H1 (cell line): ENCODE data around the gene BABAM1. TPM values are rescaled to one million over a fixed set of nuclear protein-coding genes. Genes with fewer than 3 reads are reported as not detected.

ENCODE experiments used
- CTCF ChIA-PET: fragments of 300-600 bp; sonication (Branson Sonifier 250); formaldehyde crosslinking; loops from one replicate; lab custom pipeline; 2021; ENCODE audit not compliant: partially characterized antibody; lab: Charles Lee
- POLR2A ChIA-PET: fragments of 300-600 bp; sonication (Branson Sonifier 250); formaldehyde crosslinking; loops from one replicate; lab custom pipeline; 2021; ENCODE audit warnings: inconsistent platforms; ENCODE audit not compliant: partially characterized antibody; lab: Charles Lee
- DNase-seq, 2 experiments: peaks; one replicate each; pipeline versions ENCODE4 v3.0.0 to v3.0.0-alpha.2; 2010 to 2022; ENCODE audit warnings: low spot score in 2 of 2, low read depth in 1 of 2, mixed read lengths in 1 of 2
- FAIRE-seq: peaks from 2 replicates; lab custom pipeline; 2011; peaks lifted over from hg19 to GRCh38; lab: Jason Lieb, UNC
- H2AFZ ChIP-seq: 2 replicates; pipeline ENCODE4 v1.8.1; 2012; ENCODE audit warnings: low read length, inconsistent platforms
- H2AK5ac ChIP-seq: 2 replicates; pipeline ENCODE4 v1.6.1; 2013; ENCODE audit warnings: low read depth, low read length
- H2BK120ac ChIP-seq: replicated peaks from 2 replicates; pipeline ENCODE3; 2013; ENCODE audit warnings: low read depth, low read length, inconsistent platforms
- H2BK12ac ChIP-seq: 2 replicates; pipeline ENCODE4 v1.6.1; 2013; ENCODE audit warnings: low read depth, low read length
- H2BK15ac ChIP-seq: 2 replicates; pipeline ENCODE4 v1.6.1; 2013; ENCODE audit warnings: low read length
- H2BK20ac ChIP-seq: 2 replicates; pipeline ENCODE4 v1.6.1; 2013; ENCODE audit warnings: low read length
- H2BK5ac ChIP-seq: 2 replicates; pipeline ENCODE4 v1.6.1; 2013; ENCODE audit warnings: low read depth, low read length
- H3K14ac ChIP-seq: 2 replicates; pipeline ENCODE4 v1.6.1; 2013; ENCODE audit warnings: inconsistent platforms; ENCODE audit not compliant: insufficient read length
- H3K18ac ChIP-seq: 2 replicates; pipeline ENCODE4 v1.6.1; 2013; ENCODE audit warnings: low read length; ENCODE audit errors: extremely low read depth
- H3K23ac ChIP-seq: 2 replicates; pipeline ENCODE4 v1.6.1; 2013; ENCODE audit warnings: inconsistent platforms; ENCODE audit not compliant: insufficient read length
- H3K23me2 ChIP-seq: 2 replicates; pipeline ENCODE4 v1.6.1; 2013; ENCODE audit warnings: low read depth, low read length
- H3K27ac ChIP-seq: 2 replicates; pipeline ENCODE4 v1.6.1; 2011; ENCODE audit warnings: low read depth, low read length, inconsistent platforms
- H3K27me3 ChIP-seq, 4 experiments: replicated peaks in 1 of 4; 1 replicate in 1 of 4; 2 replicates in 3 of 4; pipeline versions ENCODE4 v1.6.1 to v1.8.1; 2011 to 2013; ENCODE audit warnings: low read length in 3 of 4, mild to moderate bottlenecking in 3 of 4, inconsistent platforms in 2 of 4, mixed read lengths in 2 of 4, moderate library complexity in 1 of 4; ENCODE audit not compliant: control insufficient read depth in 3 of 4, insufficient read depth in 3 of 4; ENCODE audit errors: extremely low read depth in 1 of 4
- H3K36me3 ChIP-seq, 4 experiments: 2 replicates each; pipeline versions ENCODE4 v1.6.1 to v1.8.1; 2011 to 2013; ENCODE audit warnings: mild to moderate bottlenecking in 4 of 4, low read length in 3 of 4, moderate library complexity in 2 of 4, control low read depth in 1 of 4, inconsistent platforms in 1 of 4; ENCODE audit not compliant: insufficient read depth in 4 of 4, control insufficient read depth in 2 of 4
- H3K4ac ChIP-seq: replicated peaks from 2 replicates; pipeline ENCODE3; 2013; ENCODE audit warnings: low read length, low read depth, mixed read lengths, inconsistent platforms; ENCODE audit not compliant: insufficient read length
- H3K4me1 ChIP-seq, 4 experiments: replicated peaks in 1 of 4; 1 replicate in 1 of 4; 2 replicates in 3 of 4; pipeline versions ENCODE4 v1.6.1 to v1.8.1; 2011 to 2013; ENCODE audit warnings: low read length in 3 of 4, inconsistent platforms in 2 of 4, mixed read lengths in 1 of 4; ENCODE audit not compliant: insufficient read depth in 4 of 4, control insufficient read depth in 3 of 4
- H3K4me2 ChIP-seq, 2 experiments: 2 replicates each; pipeline versions ENCODE4 v1.6.1 to v1.8.1; 2011 to 2013; ENCODE audit warnings: low read depth in 2 of 2, low read length in 2 of 2, control low read depth in 1 of 2, inconsistent platforms in 1 of 2, mild to moderate bottlenecking in 1 of 2; ENCODE audit not compliant: insufficient read depth in 1 of 2
- H3K4me3 ChIP-seq, 4 experiments: fragments of 200-600, 300-600 bp in 1 of 4; sonication (generic), shearing (Covaris generic), sonication (Bioruptor Twin) in 1 of 4; 2 replicates each; pipeline versions ENCODE4 v1.5.1 to v1.8.1; 2011 to 2016; ENCODE audit warnings: low read length in 4 of 4, low read depth in 3 of 4, control low read depth in 2 of 4, inconsistent platforms in 2 of 4, mild to moderate bottlenecking in 2 of 4, mixed read lengths in 1 of 4, moderate library complexity in 1 of 4; ENCODE audit not compliant: insufficient read depth in 2 of 4; ENCODE audit errors: extremely low read depth in 1 of 4
- H3K56ac ChIP-seq: replicated peaks from 2 replicates; pipeline ENCODE3; 2013; ENCODE audit warnings: low read depth, mild to moderate bottlenecking, mixed read lengths, low read length, inconsistent platforms; ENCODE audit not compliant: insufficient read length
- H3K79me1 ChIP-seq: 2 replicates; pipeline ENCODE4 v1.6.1; 2013; ENCODE audit warnings: low read depth, low read length, control low read depth
- H3K79me2 ChIP-seq, 2 experiments: 2 replicates each; pipeline versions ENCODE4 v1.6.1 to v1.8.1; 2012 to 2013; ENCODE audit warnings: low read length in 2 of 2, mild to moderate bottlenecking in 2 of 2, inconsistent platforms in 1 of 2; ENCODE audit not compliant: insufficient read depth in 2 of 2, control insufficient read depth in 1 of 2
- H3K9ac ChIP-seq, 4 experiments: replicated peaks in 1 of 4; 1 replicate in 1 of 4; 2 replicates in 3 of 4; pipeline versions ENCODE4 v1.6.1 to v1.8.1; 2011 to 2013; ENCODE audit warnings: low read depth in 3 of 4, low read length in 3 of 4, control low read depth in 2 of 4, mild to moderate bottlenecking in 2 of 4, moderate library complexity in 2 of 4, inconsistent platforms in 1 of 4; ENCODE audit errors: extremely low read depth in 1 of 4
- H3K9me3 ChIP-seq, 2 experiments: 2 replicates each; pipeline versions ENCODE4 v1.6.1 to v1.8.1; 2012 to 2013; ENCODE audit warnings: mild to moderate bottlenecking in 2 of 2, moderate library complexity in 2 of 2, control low read depth in 1 of 2, inconsistent platforms in 1 of 2, low read depth in 1 of 2, low read length in 1 of 2, mixed read lengths in 1 of 2; ENCODE audit not compliant: insufficient read depth in 2 of 2
- H4K20me1 ChIP-seq, 2 experiments: replicated peaks in 1 of 2; 2 replicates each; pipeline versions ENCODE3 to v1.8.1; 2011 to 2013; ENCODE audit warnings: inconsistent platforms in 2 of 2, low read length in 2 of 2, mild to moderate bottlenecking in 1 of 2; ENCODE audit not compliant: insufficient read depth in 2 of 2, control insufficient read depth in 1 of 2
- H4K5ac ChIP-seq: 2 replicates; pipeline ENCODE4 v1.6.1; 2013; ENCODE audit warnings: low read length, low read depth, mixed read lengths, inconsistent platforms; ENCODE audit not compliant: insufficient read length
- H4K8ac ChIP-seq: 2 replicates; pipeline ENCODE4 v1.8.0; 2013; ENCODE audit warnings: mild to moderate bottlenecking, moderate library complexity, low read length, inconsistent platforms; ENCODE audit not compliant: insufficient read depth; ENCODE audit errors: extremely low read depth
- H4K91ac ChIP-seq: replicated peaks from 2 replicates; pipeline ENCODE3; 2013; ENCODE audit warnings: low read length, mixed read lengths, inconsistent platforms; ENCODE audit not compliant: insufficient read length
- SIRT6 ChIP-seq: IDR thresholded peaks from one replicate; pipeline ENCODE4 v1.7.1; 2012; ENCODE audit warnings: low read length, inconsistent platforms
- SIX5 ChIP-seq: IDR thresholded peaks from 2 replicates; pipeline ENCODE4 v1.6.1; 2011; ENCODE audit warnings: mild to moderate bottlenecking, low read depth, low read length
- SRF ChIP-seq: IDR thresholded peaks from 2 replicates; pipeline ENCODE4 v1.6.1; 2011; ENCODE audit warnings: mild to moderate bottlenecking, low read depth, low read length, moderate library complexity
- TAF7 ChIP-seq: optimal IDR thresholded peaks from 2 replicates; pipeline ENCODE3; 2011; ENCODE audit warnings: low read depth, mild to moderate bottlenecking, inconsistent platforms, low read length, moderate library complexity, borderline replicate concordance
- TBP ChIP-seq: IDR thresholded peaks from 2 replicates; pipeline ENCODE4 v1.6.1; 2011; ENCODE audit warnings: low read depth, low read length, improper control_type of control experiment
- YY1 ChIP-seq: IDR thresholded peaks from 2 replicates; pipeline ENCODE4 v1.6.1; 2011; ENCODE audit warnings: low read depth, mild to moderate bottlenecking, low read length
- WGBS, 2 experiments: shearing (Covaris generic) in 1 of 2; methylation state at CpG; one replicate each; pipeline versions ENCODE4 v1.1.6 to v1.1.7; 2013 to 2015; ENCODE audit warnings: low lambda C conversion rate in 2 of 2, mixed read lengths in 2 of 2, inconsistent platforms in 1 of 2, low coverage in 1 of 2, missing lambda C conversion rate in 1 of 2; ENCODE audit not compliant: insufficient replicate concordance in 2 of 2, insufficient coverage in 1 of 2, insufficient read length in 1 of 2; ENCODE audit errors: extremely low coverage in 1 of 2, missing lambda C conversion rate in 1 of 2; 5-methylcytosine and 5-hydroxymethylcytosine counted together
- polyA plus RNA-seq, 7 experiments: library from polyadenylated mRNA; depleted of rRNA in 3 of 7; stranded (reverse) in 5 of 7; unstranded in 2 of 7; fragments of >200 nt in 5 of 7; fragments of 200-250 nt in 2 of 7; gene quantifications; 1 replicate in 5 of 7; 2 replicates in 1 of 7; 4 replicates in 1 of 7; pipeline versions ENCODE4 v1.2.1 to v1.2.3, GENCODE V29; 2011 to 2013; ENCODE audit warnings: missing spikeins in 2 of 7, mixed read lengths in 2 of 7
- total RNA-seq: library from RNA; stranded (reverse); fragmentation: NEBNext Ultra II Directional; extraction: Animal tissue kit (Norgen Biotek cat#: 25700); gene quantifications from 2 replicates; pipeline ENCODE4 v1.2.1, GENCODE V29; 2021
- TF ChIP-seq, protein P1 (sequence below): IDR thresholded peaks from 2 replicates; pipeline ENCODE4 v1.6.1; 2012; ENCODE audit warnings: inconsistent platforms
- TF ChIP-seq, protein P2 (sequence below): IDR thresholded peaks from 2 replicates; pipeline ENCODE4 v1.6.1; 2012; ENCODE audit warnings: inconsistent platforms

BABAM1 gene
- total and polyA plus RNA-seq, 2 of the 8 experiments (the other 6 are each of a cell fraction or from before 2014, with no cell fraction given), result 127 to 133 TPM

DNA sequence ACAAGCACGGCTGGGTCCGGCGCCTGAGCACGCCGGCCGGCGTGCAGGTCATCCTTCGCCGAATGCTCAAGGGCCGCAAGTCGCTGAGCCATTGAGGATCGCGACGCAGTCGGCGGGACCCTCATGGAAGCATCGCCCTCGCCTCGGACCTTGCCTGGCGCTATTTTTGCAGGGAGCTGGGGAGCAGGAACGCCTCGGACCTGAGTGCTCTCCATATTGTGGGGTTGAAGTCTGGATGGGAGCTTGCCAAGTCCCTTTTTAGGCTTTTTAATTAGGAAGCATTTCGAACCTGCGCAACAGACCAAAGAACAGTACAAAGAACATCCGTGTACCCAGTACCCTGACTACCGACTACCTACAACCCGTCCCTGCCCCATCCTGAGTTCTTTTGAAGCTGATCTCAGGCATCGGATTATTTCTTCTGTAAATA lies 39.1 kb downstream of the BABAM1 start:
- Histone ChIP-seq H3K9me3 (no peaks in the 10 kb centered on the region), H3K4me2 (peak overlapping the region; percentile 82 to 90), H2BK15ac (no peak overlapping the region), H3K4ac (peak overlapping the region; percentile 75), H3K56ac (peak overlapping the region; percentile 88), H3K23me2 (peaks cover 12% of the 10 kb centered on the region), H3K79me2 (peaks cover 8 to 19% of the 10 kb centered on the region in 2 experiments; a peak in 3 of 4 replicates), H3K18ac (peak overlapping the region; percentile 95), H4K91ac (peak overlapping the region; percentile 97), H3K4me3 (peak overlapping the region; percentile 75 to 95 (median 80)), H2AFZ (0 out of 2 replicates have a peak overlapping the region, but pooled peaks have one; percentile 30), H3K23ac (no peak overlapping the region), H2BK12ac (0 out of 2 replicates have a peak overlapping the region, but pooled peaks have one; percentile 68), H3K36me3 (peaks cover 0 to 1% (median 0%) of the 10 kb centered on the region in 4 experiments; a peak in 2 of 8 replicates), H4K5ac (peak overlapping the region; percentile 89), H3K9ac (peak overlapping the region; percentile 40 to 84 (median 82)), H3K79me1 (peaks cover 10% of the 10 kb centered on the region), H3K14ac (no peak overlapping the region), H2BK5ac (peak overlapping the region; percentile 96), H4K8ac (no peak overlapping the region; the same call in 1 of the 2 replicates), H2BK120ac (peak overlapping the region; percentile 21), H2AK5ac (no peak overlapping the region), H4K20me1 (peaks cover 1 to 10% of the 10 kb centered on the region in 2 experiments), H3K27me3 (no peaks in the 10 kb centered on the region), H2BK20ac (no peak overlapping the region), H3K27ac (peak overlapping the region; percentile 81), H3K4me1 (peaks cover 14 to 29% (median 19%) of the 10 kb centered on the region in 4 experiments)
- WGBS, 2 experiments, result 5% methylated on average over 28 of the region's 28 CpGs; no CpG with 5 or more reads in 1 of the 2 experiments
- DNase-seq (no peak), FAIRE-seq (no peak)
- TF ChIP-seq SRF (no peak), TAF7 (peak; percentile 23), SIRT6 (no peak), SIX5 (no peak), TBP (no peak), YY1 (0 out of 2 replicates have a peak, but pooled peaks have one; percentile 19)
- TF ChIP-seq, protein P1, sequence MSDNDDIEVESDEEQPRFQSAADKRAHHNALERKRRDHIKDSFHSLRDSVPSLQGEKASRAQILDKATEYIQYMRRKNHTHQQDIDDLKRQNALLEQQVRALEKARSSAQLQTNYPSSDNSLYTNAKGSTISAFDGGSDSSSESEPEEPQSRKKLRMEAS, result peak; percentile 48; the same call in 1 of the 2 replicates
- TF ChIP-seq, protein P2, sequence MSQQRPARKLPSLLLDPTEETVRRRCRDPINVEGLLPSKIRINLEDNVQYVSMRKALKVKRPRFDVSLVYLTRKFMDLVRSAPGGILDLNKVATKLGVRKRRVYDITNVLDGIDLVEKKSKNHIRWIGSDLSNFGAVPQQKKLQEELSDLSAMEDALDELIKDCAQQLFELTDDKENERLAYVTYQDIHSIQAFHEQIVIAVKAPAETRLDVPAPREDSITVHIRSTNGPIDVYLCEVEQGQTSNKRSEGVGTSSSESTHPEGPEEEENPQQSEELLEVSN, result peak; percentile 65; the same call in 1 of the 2 replicates
- POLR2A ChIA-PET, result interaction anchor here (0.6 to 18.5 kb wide), 8 partner anchors 9 to 109 kb away, joined by 3 to 329 read pairs (median 3); partner anchors contain the start of genes ANO8 and USE1
- CTCF ChIA-PET, result interaction anchor here (0.7 to 2.5 kb wide), 12 partner anchors 10 to 85 kb away, joined by 3 to 12 read pairs (median 6); no protein-coding TSS in a partner anchor
